Measurements from ENCODE around the gene STXBP4.

DNA sequence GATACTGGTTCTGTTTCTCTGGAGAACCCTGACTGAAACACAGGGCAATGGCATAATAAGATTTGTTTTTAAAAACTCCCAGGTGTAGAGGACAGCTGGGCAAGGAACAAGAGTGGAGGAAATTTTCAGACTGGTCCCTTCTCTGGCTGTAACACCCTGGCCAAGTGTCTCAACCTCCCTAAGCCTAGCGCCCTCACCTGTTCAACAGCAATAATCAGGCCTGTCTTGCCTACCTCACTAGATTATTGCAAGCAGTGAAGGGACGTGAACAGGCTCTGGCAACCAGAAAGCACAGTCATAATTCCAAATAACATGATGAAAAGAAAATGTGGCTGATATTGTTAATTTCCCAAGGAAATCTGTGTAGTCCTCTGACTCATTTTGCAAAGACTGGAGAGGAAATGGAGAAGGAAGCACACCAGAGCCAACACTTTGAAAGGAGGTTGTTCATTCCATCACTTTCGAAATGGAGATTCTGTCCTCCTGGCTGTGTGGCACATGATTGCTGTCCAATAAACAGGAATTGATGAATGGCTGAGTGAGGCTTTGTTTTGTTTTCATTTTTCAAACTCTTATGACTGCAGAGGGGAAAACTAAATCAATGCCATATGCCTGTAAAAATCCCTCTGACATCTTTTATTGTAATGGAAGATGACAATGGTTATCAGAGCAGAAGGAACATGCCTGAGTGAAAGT lies 208.7 kb downstream of the STXBP4 start:
- TF ChIP-seq, protein P1, sequence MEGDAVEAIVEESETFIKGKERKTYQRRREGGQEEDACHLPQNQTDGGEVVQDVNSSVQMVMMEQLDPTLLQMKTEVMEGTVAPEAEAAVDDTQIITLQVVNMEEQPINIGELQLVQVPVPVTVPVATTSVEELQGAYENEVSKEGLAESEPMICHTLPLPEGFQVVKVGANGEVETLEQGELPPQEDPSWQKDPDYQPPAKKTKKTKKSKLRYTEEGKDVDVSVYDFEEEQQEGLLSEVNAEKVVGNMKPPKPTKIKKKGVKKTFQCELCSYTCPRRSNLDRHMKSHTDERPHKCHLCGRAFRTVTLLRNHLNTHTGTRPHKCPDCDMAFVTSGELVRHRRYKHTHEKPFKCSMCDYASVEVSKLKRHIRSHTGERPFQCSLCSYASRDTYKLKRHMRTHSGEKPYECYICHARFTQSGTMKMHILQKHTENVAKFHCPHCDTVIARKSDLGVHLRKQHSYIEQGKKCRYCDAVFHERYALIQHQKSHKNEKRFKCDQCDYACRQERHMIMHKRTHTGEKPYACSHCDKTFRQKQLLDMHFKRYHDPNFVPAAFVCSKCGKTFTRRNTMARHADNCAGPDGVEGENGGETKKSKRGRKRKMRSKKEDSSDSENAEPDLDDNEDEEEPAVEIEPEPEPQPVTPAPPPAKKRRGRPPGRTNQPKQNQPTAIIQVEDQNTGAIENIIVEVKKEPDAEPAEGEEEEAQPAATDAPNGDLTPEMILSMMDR (conservative IDR thresholded peaks at IDR 0.05) = no peak
- no peak for TF ChIP-seq EZH2 (IDR thresholded peaks at IDR 0.05; ENCODE audit: low read depth)
